NCI-H2196 treated with DMSO at 0.1 percent for 48 hours (cell line): ENCODE results near the gene TBC1D1.

ENCODE experiments used
- DNase-seq: peaks from one replicate; lab custom pipeline; 2025; ENCODE audit not compliant: unreplicated experiment; lab: John Stamatoyannopoulos, UW

TBC1D1 gene

GRCh38 chr4:37890801-37891259, at the start of gene TBC1D1:
TBC1D1 (plus strand) TSS chr4:37891084; CDS start chr4:37902096, 11,012 bp downstream.
- DNase-seq: no peak

GRCh38 chr4:37844204-37844603, 46.7 kb upstream of the TBC1D1 start:
- DNase-seq: no peak

GRCh38 chr4:37845201-37845600, 45.7 kb upstream of the TBC1D1 start:
- no peak for DNase-seq

- DNase-seq: no peak
Measured at GRCh38 chr4:37847311-37847884, 43.5 kb upstream of the TBC1D1 start.

- no peak for DNase-seq
Measured at GRCh38 chr4:37852376-37852775, 38.5 kb upstream of the TBC1D1 start.

GRCh38 chr4:37858112-37858511, 32.8 kb upstream of the TBC1D1 start:
- no peak for DNase-seq

GRCh38 chr4:37858872-37859271, 32.0 kb upstream of the TBC1D1 start:
- no peak for DNase-seq

- no peak for DNase-seq
Measured at GRCh38 chr4:37860266-37860665, 30.6 kb upstream of the TBC1D1 start.

GRCh38 chr4:37862961-37863360, 27.9 kb upstream of the TBC1D1 start:
- no peak for DNase-seq

- no peak for DNase-seq
Measured at GRCh38 chr4:37864786-37865185, 26.1 kb upstream of the TBC1D1 start.

GRCh38 chr4:37865450-37865849, 25.4 kb upstream of the TBC1D1 start:
- no peak for DNase-seq

GRCh38 chr4:37867102-37867501, 23.8 kb upstream of the TBC1D1 start:
- DNase-seq: no peak

- DNase-seq: no peak
Measured at GRCh38 chr4:37868238-37868637, 22.6 kb upstream of the TBC1D1 start.

- DNase-seq: no peak
Measured at GRCh38 chr4:37872310-37872988, 18.4 kb upstream of the TBC1D1 start.

- DNase-seq: no peak
Measured at GRCh38 chr4:37873386-37873785, 17.5 kb upstream of the TBC1D1 start.

GRCh38 chr4:37876156-37876555, 14.7 kb upstream of the TBC1D1 start:
- DNase-seq: no peak

GRCh38 chr4:37879365-37879764, 11.5 kb upstream of the TBC1D1 start:
- DNase-seq: no peak

- DNase-seq: no peak
Measured at GRCh38 chr4:37881811-37882210, 9.1 kb upstream of the TBC1D1 start.

- DNase-seq: no peak
Measured at GRCh38 chr4:37882665-37883296, 8.1 kb upstream of the TBC1D1 start.

- DNase-seq: no peak
Measured at GRCh38 chr4:37884855-37885487, 5.9 kb upstream of the TBC1D1 start.

GRCh38 chr4:37885496-37885895, 5.4 kb upstream of the TBC1D1 start:
- DNase-seq: no peak
